HFF-Myc (cell line): ENCODE results near the gene PCDHGA7.
"Not testable (repeated sequence)": the region's sequence is repeated elsewhere in the genome, so short reads cannot be mapped to it uniquely, and the experiment has no call there.

Source experiments
- DNase-seq: peaks from one replicate; pipeline ENCODE4 v3.0.0-alpha.2; 2011; ENCODE audit warnings: low read depth; ENCODE audit errors: extremely low read depth
- H3K4me3 ChIP-seq: replicated peaks from 2 replicates; pipeline ENCODE4 v1.5.1; 2011; ENCODE audit warnings: low read depth, mild to moderate bottlenecking, control low read depth, low read length
- CTCF ChIP-seq: IDR thresholded peaks from 2 replicates; pipeline ENCODE4 v1.5.1; 2012; ENCODE audit warnings: mild to moderate bottlenecking, low read depth, low read length, control low read depth; ENCODE audit errors: missing control alignments

PCDHGA7 gene

DNA sequence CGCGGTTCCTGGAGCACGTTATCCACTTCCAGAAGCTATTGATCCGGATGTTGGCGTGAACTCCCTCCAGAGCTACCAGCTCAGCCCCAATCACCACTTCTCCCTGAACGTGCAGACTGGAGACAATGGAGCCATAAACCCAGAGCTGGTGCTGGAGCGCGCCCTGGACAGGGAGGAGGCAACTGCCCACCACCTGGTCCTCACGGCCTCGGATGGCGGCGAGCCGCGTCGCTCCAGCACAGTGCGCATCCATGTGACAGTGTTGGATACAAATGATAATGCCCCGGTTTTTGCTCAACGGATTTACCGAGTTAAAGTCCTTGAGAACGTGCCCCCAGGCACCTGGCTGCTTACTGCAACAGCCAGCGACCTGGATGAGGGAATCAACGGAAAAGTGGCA lies 20.8 kb downstream of the PCDHGA7 start:
- H3K4me3 ChIP-seq = no peak overlapping the region; the same call in 1 of the 2 replicates
- no peak for DNase-seq
- no peak for TF ChIP-seq CTCF

DNA sequence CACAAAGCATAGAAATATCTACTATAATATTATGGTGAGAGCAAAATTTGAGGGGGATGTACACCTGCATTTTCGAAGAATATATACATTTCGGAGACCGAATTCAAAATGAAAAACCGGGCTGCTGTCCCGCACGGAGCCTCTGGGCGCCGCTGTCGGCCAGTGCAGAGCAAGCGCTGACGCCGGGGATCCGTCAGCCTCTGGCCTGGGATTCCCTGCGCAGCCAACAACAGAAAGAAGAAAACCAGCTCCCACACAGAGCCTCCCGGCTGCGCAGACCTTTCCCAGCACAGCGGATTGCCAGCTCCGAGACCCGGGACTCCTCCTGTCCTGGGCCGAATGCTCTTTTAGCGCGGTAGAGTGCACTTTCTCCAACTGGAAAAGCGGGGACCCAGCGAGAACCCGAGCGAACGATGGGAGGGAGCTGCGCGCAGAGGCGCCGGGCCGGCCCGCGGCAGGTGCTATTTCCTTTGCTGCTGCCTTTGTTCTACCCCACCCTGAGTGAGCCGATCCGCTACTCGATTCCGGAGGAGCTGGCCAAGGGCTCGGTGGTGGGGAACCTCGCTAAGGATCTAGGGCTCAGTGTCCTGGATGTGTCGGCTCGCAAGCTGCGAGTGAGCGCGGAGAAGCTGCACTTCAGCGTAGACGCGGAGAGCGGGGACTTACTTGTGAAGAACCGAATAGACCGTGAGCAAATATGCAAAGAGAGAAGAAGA lies 25.4 kb downstream of the PCDHGA7 start, which contains the start of gene PCDHGB6:
Gene PCDHGB6 (plus strand): TSS at position 232 of the 716 bp plus-strand sequence. CDS start 182 bp downstream, at position 414.
- DNase-seq = not testable (repeated sequence)
- TF ChIP-seq CTCF = peak; percentile 56
- peak within 1 kb of the TSS; percentile 20; the same call in 1 of the 2 replicates for H3K4me3 ChIP-seq

GRCh38 chr5:141409598-141410306 lies 27.2 kb downstream of the PCDHGA7 start:
- no peak for DNase-seq
- no peak overlapping the region for H3K4me3 ChIP-seq
- no peak for TF ChIP-seq CTCF

DNA sequence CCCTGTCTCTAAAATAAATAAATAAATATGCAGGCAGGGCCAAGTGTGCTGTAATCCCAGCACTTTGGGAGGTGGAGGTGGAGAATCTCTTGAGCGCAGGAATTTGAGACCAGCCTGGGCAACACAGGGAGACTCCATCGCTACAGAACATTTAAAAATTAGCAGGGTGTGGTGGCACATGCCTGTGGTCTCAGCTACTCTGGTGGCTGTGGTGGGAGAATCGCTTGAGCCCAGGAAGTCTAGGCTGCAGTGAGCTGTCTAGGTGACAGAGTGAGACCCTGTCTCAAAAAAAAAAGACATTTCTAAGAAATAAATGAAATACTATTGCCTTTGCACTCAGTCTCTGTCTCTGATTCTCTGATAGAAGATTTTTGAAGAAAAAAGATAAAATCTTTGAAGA lies 29.0 kb downstream of the PCDHGA7 start:
- no peak for DNase-seq
- no peak overlapping the region for H3K4me3 ChIP-seq
- TF ChIP-seq CTCF = no peak

GRCh38 chr5:141412854-141413539 lies 30.5 kb downstream of the PCDHGA7 start, which contains the start of gene PCDHGA10:
TSS of gene PCDHGA10 (plus strand) at chr5:141412987. CDS start at chr5:141413176, 189 bp downstream.
- no peak for DNase-seq
- peak; percentile 62 for TF ChIP-seq CTCF
- peak within 1 kb of the TSS; percentile 43 for H3K4me3 ChIP-seq

DNA sequence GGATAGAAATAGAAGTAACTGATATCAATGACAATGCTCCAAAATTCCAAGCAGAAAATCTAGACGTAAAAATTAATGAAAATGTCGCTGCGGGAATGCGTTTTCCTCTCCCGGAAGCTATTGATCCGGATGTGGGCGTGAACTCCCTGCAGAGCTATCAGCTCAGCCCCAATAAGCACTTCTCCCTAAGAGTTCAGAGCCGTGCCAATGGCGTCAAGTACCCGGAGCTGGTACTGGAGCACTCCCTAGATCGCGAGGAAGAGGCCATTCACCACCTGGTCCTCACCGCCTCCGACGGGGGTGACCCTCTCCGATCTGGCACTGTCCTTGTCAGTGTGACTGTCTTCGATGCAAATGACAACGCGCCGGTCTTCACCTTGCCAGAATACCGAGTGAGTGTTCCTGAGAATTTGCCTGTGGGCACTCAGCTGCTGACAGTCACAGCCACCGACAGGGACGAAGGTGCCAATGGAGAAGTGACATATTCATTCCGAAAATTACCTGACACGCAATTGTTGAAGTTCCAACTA lies 31.1 kb downstream of the PCDHGA7 start:
- H3K4me3 ChIP-seq = peak overlapping the region; percentile 43
- no peak for TF ChIP-seq CTCF
- DNase-seq = no peak

- DNase-seq, H3K4me3 ChIP-seq: not testable (repeated sequence)
These were observed 32.2 kb downstream of the PCDHGA7 start for GRCh38 chr5:141414548-141415274.

GRCh38 chr5:141415275-141415618 lies 32.7 kb downstream of the PCDHGA7 start:
- not testable (repeated sequence) for DNase-seq, H3K4me3 ChIP-seq
